ENCODE measurements around the gene GRID2. TPM values are rescaled to one million over a fixed set of nuclear protein-coding genes. Genes with fewer than 3 reads are reported as not detected.

Gene GRID2
- total RNA-seq, 1 donor from 2014 or later: 33.8 TPM

GRCh38 chr4:93030670-93031069 lies 726.9 kb downstream of the GRID2 start:
- DNase-seq (ENCODE audit: low spot score in 2 of 2) (no peak), FAIRE-seq (no peak)

DNA sequence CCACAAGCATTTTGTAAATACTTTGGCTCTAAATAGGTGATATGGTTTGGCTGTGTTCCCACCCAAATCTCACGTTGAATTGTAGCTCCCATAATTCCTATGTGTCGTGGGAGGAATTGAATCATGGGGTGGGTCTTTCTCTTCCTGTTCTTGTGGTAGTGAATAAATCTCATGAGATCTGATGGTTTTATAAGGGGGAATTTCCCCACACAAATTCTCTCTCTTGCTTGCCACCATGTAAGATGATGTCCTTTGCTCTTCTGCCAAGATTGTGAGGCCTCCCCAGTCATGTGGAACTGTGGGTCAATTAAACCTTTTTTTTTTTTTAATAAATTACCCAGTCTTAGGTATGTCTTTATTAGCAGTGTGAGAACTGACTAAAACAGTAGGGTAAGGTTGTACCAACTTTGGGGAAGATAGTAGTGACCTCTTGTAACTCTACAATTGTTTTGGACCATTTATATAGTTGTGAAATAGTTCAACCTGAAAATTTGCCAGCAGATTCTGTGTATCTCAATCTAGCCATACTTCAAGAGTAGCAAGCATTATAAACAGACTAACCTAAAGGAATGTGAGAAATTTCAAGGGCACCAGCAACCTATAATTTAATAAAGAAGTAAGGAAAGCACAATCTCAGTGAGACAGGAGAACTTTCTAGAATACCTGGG lies 727.8 kb downstream of the GRID2 start:
- FAIRE-seq (no peak), DNase-seq (ENCODE audit: low spot score in 2 of 2) (no peak)

- DNase-seq (ENCODE audit: low spot score in 2 of 2): no peak
- FAIRE-seq: no peak
Observed at GRCh38 chr4:93042746-93043145, 739.0 kb downstream of the GRID2 start.

DNA sequence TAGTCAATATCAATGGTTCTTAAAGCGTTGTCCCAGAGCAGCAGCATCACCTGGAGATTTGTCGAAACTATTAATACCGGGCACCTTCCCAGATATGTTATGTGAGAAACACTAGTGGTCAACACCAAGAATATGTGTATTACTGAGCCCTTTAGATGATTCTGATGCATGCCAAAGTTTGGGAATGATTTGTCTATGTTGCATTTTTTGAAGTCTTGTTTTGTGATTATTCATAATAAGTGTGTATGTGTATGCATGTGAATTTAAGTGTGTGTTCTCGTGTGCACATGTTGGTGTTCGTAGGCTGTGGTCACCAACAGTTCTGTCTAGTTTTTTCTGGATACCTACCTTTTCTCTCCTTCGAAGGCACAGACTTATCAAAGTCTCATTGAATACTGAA lies 749.4 kb downstream of the GRID2 start:
- no peak for FAIRE-seq

GRCh38 chr4:93061826-93062225 lies 758.1 kb downstream of the GRID2 start:
- no peak for DNase-seq (ENCODE audit: low spot score in 2 of 2)
- FAIRE-seq: no peak

More for the DNA sequence above, 749.4 kb downstream of the GRID2 start:
- DNase-seq (ENCODE audit: low spot score in 2 of 2): no peak

DNA sequence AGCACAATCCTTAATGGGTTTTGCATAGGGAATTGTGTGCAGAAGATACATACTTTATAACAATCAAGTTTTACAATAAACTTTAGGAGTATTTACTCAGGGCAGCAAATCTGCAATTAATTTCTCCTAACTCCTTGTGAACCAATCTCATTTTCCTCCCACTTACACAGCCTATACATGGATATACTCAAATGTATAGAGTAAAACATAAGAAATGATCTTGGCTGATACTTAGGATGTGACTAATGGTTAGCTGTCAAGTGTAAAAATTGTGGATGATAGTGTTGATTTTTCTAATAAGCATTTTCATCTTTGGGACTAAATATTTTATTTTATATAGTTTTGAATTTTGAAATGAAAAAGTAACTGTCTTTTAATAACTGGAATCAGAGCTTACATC lies 759.6 kb downstream of the GRID2 start:
- DNase-seq (ENCODE audit: low spot score in 2 of 2) (no peak), FAIRE-seq (no peak)

GRCh38 chr4:93065790-93066189 lies 762.0 kb downstream of the GRID2 start:
- no peak for DNase-seq (ENCODE audit: low spot score in 2 of 2)
- FAIRE-seq: no peak

DNA sequence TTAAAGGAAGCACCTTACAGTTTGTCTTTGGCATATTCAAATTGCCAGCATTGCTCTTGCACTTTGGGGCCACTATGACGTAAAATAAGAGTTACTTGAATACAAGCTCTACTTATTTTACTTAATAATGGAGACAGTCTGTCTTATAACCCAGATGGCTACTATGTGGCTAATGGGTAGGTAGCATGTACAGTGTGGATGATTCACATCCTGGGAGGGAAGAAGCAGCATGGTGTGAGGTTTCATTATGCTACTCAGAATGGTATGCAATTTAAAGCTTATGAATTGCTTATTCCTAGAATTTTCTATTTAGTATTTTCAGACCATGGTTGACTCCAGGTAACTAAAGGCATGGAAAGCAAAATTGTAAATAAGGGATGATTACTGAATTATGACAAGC lies 763.0 kb downstream of the GRID2 start:
- FAIRE-seq (no peak), DNase-seq (ENCODE audit: low spot score in 2 of 2) (no peak)

- no peak for DNase-seq (ENCODE audit: low spot score in 2 of 2)
- no peak for FAIRE-seq
Observed at GRCh38 chr4:93072292-93072691, 768.5 kb downstream of the GRID2 start.

- no peak for FAIRE-seq
- no peak for DNase-seq (ENCODE audit: low spot score in 2 of 2)
Observed at GRCh38 chr4:93080316-93080715, 776.5 kb downstream of the GRID2 start.

DNA sequence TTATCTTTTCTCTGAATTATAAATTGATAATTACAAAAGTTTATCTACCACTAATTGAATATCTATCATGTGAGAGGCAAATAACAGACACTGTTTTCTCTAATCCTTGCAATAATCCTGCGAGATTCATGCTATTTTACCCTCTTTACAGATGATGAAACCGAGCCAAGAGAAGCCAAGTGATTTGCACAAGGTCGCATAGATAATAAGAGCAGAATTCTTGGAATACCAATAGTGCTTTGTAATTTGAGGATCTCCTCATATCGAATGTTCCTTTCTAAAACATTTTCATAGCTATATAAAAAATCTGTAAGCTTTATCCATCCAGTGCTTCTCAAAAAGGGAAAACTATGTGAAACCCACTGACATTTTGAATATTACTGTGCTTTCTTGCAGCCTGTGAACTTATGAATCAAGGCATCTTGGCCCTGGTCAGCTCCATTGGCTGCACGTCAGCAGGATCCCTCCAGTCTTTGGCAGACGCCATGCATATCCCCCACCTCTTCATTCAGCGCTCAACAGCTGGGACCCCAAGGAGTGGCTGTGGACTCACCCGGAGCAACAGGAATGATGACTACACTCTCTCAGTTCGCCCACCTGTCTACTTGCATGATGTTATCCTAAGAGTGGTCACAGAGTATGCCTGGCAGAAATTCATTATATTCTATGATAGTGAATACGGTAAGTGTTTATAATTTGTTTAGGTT lies 781.0 kb downstream of the GRID2 start:
- FAIRE-seq (no peak), DNase-seq (ENCODE audit: low spot score in 2 of 2) (no peak)

GRCh38 chr4:93086356-93086755 lies 782.6 kb downstream of the GRID2 start:
- DNase-seq (ENCODE audit: low spot score in 2 of 2) (no peak), FAIRE-seq (no peak)

GRCh38 chr4:93092765-93093164 lies 789.0 kb downstream of the GRID2 start:
- no peak for DNase-seq (ENCODE audit: low spot score in 2 of 2)
- FAIRE-seq: no peak

DNA sequence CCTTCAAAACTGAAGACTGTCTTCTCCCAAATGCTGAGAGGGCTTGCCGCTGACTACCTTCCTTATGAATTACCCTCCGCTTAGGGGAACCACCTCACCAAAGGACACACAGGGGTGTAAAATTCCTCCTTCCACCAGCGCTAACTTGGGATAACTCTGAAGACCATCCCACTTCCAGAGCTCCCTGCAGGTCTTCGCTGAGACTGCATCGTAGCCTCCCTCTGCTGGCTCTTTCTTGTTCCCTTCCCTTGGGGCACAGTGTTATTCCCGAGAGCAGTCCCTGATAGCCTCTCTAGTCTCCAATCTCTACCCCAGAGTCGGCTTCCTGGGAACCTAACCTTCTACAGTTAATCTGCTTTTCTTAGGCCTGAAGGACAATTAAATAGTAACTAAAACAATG lies 799.3 kb downstream of the GRID2 start:
- no peak for DNase-seq (ENCODE audit: low spot score in 2 of 2)
- no peak for FAIRE-seq

GRCh38 chr4:93116624-93117023 lies 812.9 kb downstream of the GRID2 start:
- DNase-seq (ENCODE audit: low spot score in 2 of 2): no peak
- no peak for FAIRE-seq

GRCh38 chr4:93127489-93127888 lies 823.7 kb downstream of the GRID2 start:
- DNase-seq (ENCODE audit: low spot score in 2 of 2): no peak
- no peak for FAIRE-seq

GRCh38 chr4:93132631-93133030 lies 828.9 kb downstream of the GRID2 start:
- no peak for DNase-seq (ENCODE audit: low spot score in 2 of 2)
- no peak for FAIRE-seq

DNA sequence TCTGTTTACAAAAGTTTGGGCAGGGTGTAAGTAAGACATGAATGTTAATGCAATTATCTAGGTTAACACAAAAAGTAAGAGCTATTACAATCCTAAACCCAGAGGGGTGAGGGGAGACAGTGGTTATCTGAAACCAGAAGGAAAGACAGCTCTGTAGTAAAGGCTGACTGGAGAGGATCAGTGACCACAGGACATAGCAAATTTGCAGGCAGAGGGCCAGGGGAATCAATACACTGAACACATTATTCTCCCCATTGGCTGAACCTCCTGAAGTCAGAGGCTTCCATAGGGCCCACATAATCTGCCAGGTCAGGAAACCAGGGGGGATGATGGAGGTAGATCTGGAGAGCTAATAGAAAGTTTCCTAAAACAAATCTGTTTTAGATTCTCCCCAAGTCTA lies 835.4 kb downstream of the GRID2 start:
- FAIRE-seq (no peak), DNase-seq (ENCODE audit: low spot score in 2 of 2) (no peak)

DNA sequence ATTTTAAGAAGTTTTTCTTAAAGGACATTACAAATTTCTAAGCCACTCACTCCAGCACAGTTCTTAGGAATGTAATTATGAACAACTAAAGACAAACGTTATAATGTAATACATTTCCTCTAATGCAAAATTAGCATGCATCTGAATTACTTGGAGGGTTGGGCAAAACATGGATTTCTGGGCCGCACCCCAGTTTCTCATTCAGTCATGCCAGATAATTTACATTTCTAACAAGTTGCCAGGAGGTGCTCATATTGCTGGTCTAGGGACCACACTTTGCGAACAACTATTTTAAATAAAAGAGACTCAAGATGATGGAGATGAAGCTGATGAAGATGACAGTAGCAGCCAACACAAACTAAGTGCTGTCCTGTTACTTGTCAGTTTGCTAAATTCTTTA lies 840.1 kb downstream of the GRID2 start:
- FAIRE-seq (no peak), DNase-seq (ENCODE audit: low spot score in 2 of 2) (no peak)

GRCh38 chr4:93144644-93145043 lies 840.9 kb downstream of the GRID2 start:
- DNase-seq (ENCODE audit: low spot score in 2 of 2) (no peak), FAIRE-seq (no peak)

GRCh38 chr4:93147524-93148212 lies 843.9 kb downstream of the GRID2 start:
- DNase-seq (ENCODE audit: low spot score in 2 of 2) (no peak), FAIRE-seq (no peak)

DNA sequence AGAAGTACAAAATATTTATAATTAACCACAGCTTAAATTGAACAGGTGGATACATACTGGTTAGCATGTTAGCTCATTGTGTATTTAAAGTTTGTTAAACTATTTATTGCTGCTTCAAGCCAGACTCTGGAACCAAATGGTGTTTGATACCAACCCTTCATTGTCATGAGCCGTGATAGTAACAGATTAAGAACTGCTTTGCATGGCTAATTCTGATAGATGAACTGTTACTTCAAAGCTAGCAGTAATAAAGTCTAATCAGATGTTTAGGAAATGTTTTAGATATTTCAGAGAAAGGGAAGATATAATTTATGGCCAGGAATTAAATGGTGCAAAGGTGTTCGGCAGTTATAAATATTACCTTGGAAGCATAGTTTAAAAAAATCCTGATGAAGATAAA lies 848.7 kb downstream of the GRID2 start:
- FAIRE-seq: no peak

More for the DNA sequence above, 848.7 kb downstream of the GRID2 start:
- no peak for DNase-seq (ENCODE audit: low spot score in 2 of 2)

All from frontal cortex (tissue), 4 donors.